HG03378 (cell line): ENCODE results near the gene NUBP1.

Experiments used
- ATAC-seq: cut with Tn5 transposase; IDR thresholded peaks from one replicate; pipeline ENCODE4 v1.9.1; 2021; ENCODE audit warnings: mild to moderate bottlenecking, moderate library complexity; ENCODE audit not compliant: unreplicated experiment

Gene NUBP1

GRCh38 chr16:10799736-10800135, 56.1 kb downstream of the NUBP1 start:
- no peak for ATAC-seq

- no peak for ATAC-seq
Observed at GRCh38 chr16:10805334-10805733, 61.7 kb downstream of the NUBP1 start.

GRCh38 chr16:10806698-10807097, 63.1 kb downstream of the NUBP1 start:
- ATAC-seq = no peak

GRCh38 chr16:10808218-10808617, 64.6 kb downstream of the NUBP1 start:
- no peak for ATAC-seq

- ATAC-seq = no peak
Observed at GRCh38 chr16:10808850-10809249, 65.2 kb downstream of the NUBP1 start.

GRCh38 chr16:10809706-10810105, 66.1 kb downstream of the NUBP1 start:
- no peak for ATAC-seq

GRCh38 chr16:10812312-10813098, 68.9 kb downstream of the NUBP1 start:
- peak; percentile 52 for ATAC-seq

GRCh38 chr16:10813099-10813455, 69.4 kb downstream of the NUBP1 start:
- no peak for ATAC-seq

GRCh38 chr16:10817514-10817913, 73.9 kb downstream of the NUBP1 start:
- ATAC-seq = no peak

- no peak for ATAC-seq
Observed at GRCh38 chr16:10817963-10818941, 74.6 kb downstream of the NUBP1 start, which contains the start of gene TVP23A. Gene TVP23A (minus strand): TSS chr16:10818794. CDS start chr16:10818493, 301 bp downstream.
